GM23248 (cell line): ENCODE data around the gene SAPCD2.

Source experiments
- EZH2 ChIP-seq: fragments of 200-600 bp; sonication (generic); IDR thresholded peaks from 2 replicates; pipeline ENCODE4 v1.6.1; 2018; ENCODE audit warnings: antibody characterized with exemption, mild to moderate bottlenecking; ENCODE audit not compliant: insufficient read depth, poor library complexity, severe bottlenecking
- EZH2phosphoT487 ChIP-seq: fragments of 200-600 bp; sonication (generic); IDR thresholded peaks from 2 replicates; pipeline ENCODE4 v1.6.1; 2018; ENCODE audit warnings: antibody characterized with exemption, moderate library complexity, mild to moderate bottlenecking, low read depth; ENCODE audit not compliant: insufficient read depth

DNA sequence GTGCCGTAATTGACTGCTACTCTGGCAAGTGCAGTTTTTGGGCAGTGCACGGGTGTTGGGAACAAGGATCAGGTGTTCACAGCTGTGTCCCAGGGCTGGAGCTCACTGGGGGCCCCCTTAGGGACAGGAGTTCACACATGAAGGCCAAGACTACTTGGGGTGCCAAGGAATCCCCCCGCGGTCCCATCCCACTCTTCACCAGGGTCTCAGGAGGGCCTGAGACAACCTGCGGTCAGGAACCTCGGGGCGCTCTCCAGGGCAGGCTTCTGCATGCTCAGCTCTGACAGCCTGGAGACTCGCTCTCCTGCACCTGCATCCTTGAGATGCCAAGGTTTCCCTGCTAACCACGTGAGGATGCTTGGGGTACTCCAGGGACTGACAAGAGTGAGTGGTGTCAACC lies 14.2 kb upstream of the SAPCD2 start:
- TF ChIP-seq EZH2 (no peak), EZH2phosphoT487 (no peak)
